HCT116 (cell line): Measurements from ENCODE around the gene TEAD3. TPM values are rescaled to one million over a fixed set of nuclear protein-coding genes. Genes with fewer than 3 reads are reported as not detected.

Experiments used
- ATAC-seq: fragments of 200-7000 bp; cut with Tn5 transposase; 2 replicates; pipeline ENCODE4 v1.9.1; 2020; ENCODE audit warnings: mild to moderate bottlenecking, moderate library complexity
- BruUV-seq: library from RNA; stranded (reverse); fragments of 400-500 nt; replicated peaks from 2 replicates; lab custom pipeline; 2021; lab: Mats Ljungman, UMichigan
- CTCF ChIA-PET: fragments of 300-600 bp; sonication (Branson Sonifier 250); formaldehyde crosslinking; loops from one replicate; lab custom pipeline; 2021; ENCODE audit warnings: antibody characterized with exemption; lab: Charles Lee
- POLR2A ChIA-PET: fragments of 300-600, 350-600 bp; sonication (Branson Sonifier 250); formaldehyde crosslinking; loops from one replicate; lab custom pipeline; 2021; ENCODE audit warnings: antibody characterized with exemption; lab: Charles Lee
- RAD21 ChIA-PET, 2 experiments: fragments of 300-600 bp; sonication (Branson Sonifier 250); formaldehyde crosslinking; loops; one replicate each; lab custom pipeline; 2023; ENCODE audit warnings: low total read pairs in 2 of 2; ENCODE audit not compliant: uncharacterized antibody in 2 of 2, unreplicated experiment in 2 of 2, low non-redundant PET in 1 of 2; lab: Charles Lee
- DNase-seq: peaks from one replicate; pipeline ENCODE4 v3.0.0-alpha.2; 2010; ENCODE audit warnings: low read depth, low spot score
- H2AFZ ChIP-seq: fragments of 200-600 bp; shearing (Covaris generic), sonication (generic); 2 replicates; pipeline ENCODE4 v1.6.1; 2017; ENCODE audit warnings: low read depth, mixed run types, mixed read lengths, antibody characterized with exemption, low read length; ENCODE audit not compliant: poor library complexity, severe bottlenecking
- H3K27ac ChIP-seq: 2 replicates; pipeline ENCODE4 v1.5.1; 2012; ENCODE audit warnings: low read depth, low read length
- H3K27me3 ChIP-seq: fragments of 200-600 bp; sonication (generic); 2 replicates; pipeline ENCODE4 v1.6.1; 2016; ENCODE audit warnings: mixed run types, low read length, mixed read lengths; ENCODE audit not compliant: insufficient read depth
- H3K36me3 ChIP-seq, 2 experiments: fragments of 200-500 bp in 1 of 2; fragments of 200-600 bp in 1 of 2; sonication (Bioruptor generic) in 1 of 2; sonication (generic) in 1 of 2; 2 replicates each; pipeline versions ENCODE4 v1.5.1 to v1.6.1; 2014 to 2016; ENCODE audit warnings: low read length in 2 of 2, inconsistent platforms in 1 of 2, mixed read lengths in 1 of 2, mixed run types in 1 of 2; ENCODE audit not compliant: insufficient read depth in 2 of 2, control insufficient read depth in 1 of 2
- H3K4me1 ChIP-seq, 2 experiments: fragments of 200-600 bp in 1 of 2; sonication (generic) in 1 of 2; 2 replicates each; pipeline versions ENCODE4 v1.5.1 to v1.6.1; 2012 to 2017; ENCODE audit warnings: low read length in 2 of 2, inconsistent platforms in 1 of 2, mild to moderate bottlenecking in 1 of 2, mixed read lengths in 1 of 2, mixed run types in 1 of 2, moderate library complexity in 1 of 2; ENCODE audit not compliant: insufficient read depth in 2 of 2, control insufficient read depth in 1 of 2
- H3K4me2 ChIP-seq: fragments of 200-600 bp; sonication (generic); 2 replicates; pipeline ENCODE4 v1.6.1; 2017; ENCODE audit warnings: mixed run types, low read length, mixed read lengths
- H3K4me3 ChIP-seq, 2 experiments: fragments of 200-600 bp in 1 of 2; sonication (generic) in 1 of 2; replicated peaks in 1 of 2; 2 replicates each; pipeline ENCODE4 v1.5.1; 2011 to 2016; ENCODE audit warnings: low read length in 2 of 2, control low read depth in 1 of 2, low read depth in 1 of 2, mild to moderate bottlenecking in 1 of 2, mixed read lengths in 1 of 2, mixed run types in 1 of 2
- H3K79me2 ChIP-seq: fragments of 200-600 bp; sonication (generic); 2 replicates; pipeline ENCODE4 v1.6.1; 2017; ENCODE audit warnings: mild to moderate bottlenecking, mixed run types, low read length, moderate library complexity, mixed read lengths; ENCODE audit not compliant: insufficient read depth
- H3K9ac ChIP-seq: fragments of 200-600 bp; sonication (generic); 2 replicates; pipeline ENCODE4 v1.6.1; 2016; ENCODE audit warnings: low read length, mixed read lengths
- H3K9me2 ChIP-seq: fragments of 200-600 bp; sonication (generic), shearing (Covaris generic); 2 replicates; pipeline ENCODE4 v1.6.1; 2017; ENCODE audit warnings: mixed run types, mild to moderate bottlenecking, moderate library complexity; ENCODE audit not compliant: insufficient read depth
- H3K9me3 ChIP-seq, 2 experiments: fragments of 200-500 bp in 1 of 2; fragments of 200-600 bp in 1 of 2; sonication (Bioruptor generic) in 1 of 2; sonication (generic) in 1 of 2; 2 replicates each; pipeline ENCODE4 v1.6.1; 2014 to 2017; ENCODE audit warnings: low read length in 2 of 2, mixed read lengths in 2 of 2, inconsistent platforms in 1 of 2, low read depth in 1 of 2, mild to moderate bottlenecking in 1 of 2, mixed run types in 1 of 2, moderate library complexity in 1 of 2; ENCODE audit not compliant: control insufficient read depth in 1 of 2, insufficient read depth in 1 of 2
- H4K20me1 ChIP-seq: fragments of 200-600 bp; sonication (generic), shearing (Covaris generic); 2 replicates; pipeline ENCODE4 v1.6.1; 2017; ENCODE audit warnings: mixed run types, mild to moderate bottlenecking, moderate library complexity; ENCODE audit not compliant: insufficient read depth
- CBX3 ChIP-seq: IDR thresholded peaks from 2 replicates; pipeline ENCODE4 v1.6.1; 2012; ENCODE audit warnings: low read depth
- ELF1 ChIP-seq: IDR thresholded peaks from 2 replicates; pipeline ENCODE4 v1.6.1; 2012; ENCODE audit warnings: low read depth, borderline replicate concordance
- EZH2 ChIP-seq: fragments of 200-600 bp; sonication (generic); IDR thresholded peaks from 2 replicates; pipeline ENCODE4 v1.6.1; 2017; ENCODE audit warnings: antibody characterized with exemption, mixed run types
- JUND ChIP-seq: IDR thresholded peaks from 2 replicates; pipeline ENCODE4 v1.6.1; 2012
- MAX ChIP-seq: IDR thresholded peaks from 2 replicates; pipeline ENCODE4 v1.6.1; 2012
- POLR2A ChIP-seq: IDR thresholded peaks from 2 replicates; pipeline ENCODE4 v1.7.0; 2011; ENCODE audit warnings: borderline replicate concordance; ENCODE audit not compliant: insufficient read depth, insufficient read length; ENCODE audit errors: extremely low read depth
- POLR2AphosphoS5 ChIP-seq: IDR thresholded peaks from 2 replicates; pipeline ENCODE4 v1.6.1; 2011; ENCODE audit warnings: mild to moderate bottlenecking, low read depth, low read length, moderate library complexity
- REST ChIP-seq: IDR thresholded peaks from 2 replicates; pipeline ENCODE4 v1.6.1; 2012; ENCODE audit warnings: low read depth
- SRF ChIP-seq: IDR thresholded peaks from 2 replicates; pipeline ENCODE4 v1.6.1; 2012; ENCODE audit warnings: low read depth
- YY1 ChIP-seq: IDR thresholded peaks from 2 replicates; pipeline ENCODE4 v1.6.1; 2011; ENCODE audit warnings: low read length, low read depth, moderate library complexity, mild to moderate bottlenecking; ENCODE audit not compliant: insufficient replicate concordance; ENCODE audit errors: extremely low read depth
- ZBTB33 ChIP-seq: IDR thresholded peaks from 2 replicates; pipeline ENCODE4 v1.6.1; 2011; ENCODE audit warnings: mild to moderate bottlenecking, low read length, moderate library complexity; ENCODE audit not compliant: insufficient replicate concordance; ENCODE audit errors: extremely low read depth
- intact Hi-C: fragments of 100-400 bp; cut with micrococcal nuclease; formaldehyde crosslinking; loops from 2 replicates; pipeline ENCODE4 v1.10.0; 2022
- total RNA-seq: library from RNA; stranded (reverse); gene quantifications from one replicate; pipeline ENCODE4 v1.2.1, GENCODE V29; 2021; ENCODE audit not compliant: unreplicated experiment

Gene TEAD3
- total RNA-seq, 1 experiment from 2014 or later: 21.8 TPM

GRCh38 chr6:35483062-35483461, 13.8 kb downstream of the TEAD3 start:
- Histone ChIP-seq H3K27ac (no peak overlapping the region), H3K9me3 (no peaks in the 10 kb centered on the region), H3K36me3 (peaks cover 0 to 2% of the 10 kb centered on the region in 2 experiments; a peak in 1 of 4 replicates), H2AFZ (no peak overlapping the region), H3K4me3 (no peak overlapping the region), H3K4me2 (no peak overlapping the region), H3K4me1 (peaks cover 33 to 52% of the 10 kb centered on the region in 2 experiments), H3K9me2 (no peaks in the 10 kb centered on the region), H3K79me2 (peaks cover 22% of the 10 kb centered on the region), H4K20me1 (no peaks in the 10 kb centered on the region), H3K27me3 (no peaks in the 10 kb centered on the region), H3K9ac (no peak overlapping the region)
- RAD21 ChIA-PET: no interaction called here
- DNase-seq (no peak), ATAC-seq (no peak)
- TF ChIP-seq POLR2A (no peak), MAX (no peak), SRF (no peak), ZBTB33 (no peak), EZH2 (no peak), JUND (no peak), REST (no peak), POLR2AphosphoS5 (no peak), YY1 (no peak), ELF1 (no peak), CBX3 (no peak)
- no TSS peak for BruUV-seq
- CTCF ChIA-PET: no interaction called here
- POLR2A ChIA-PET: interaction anchor here (8.1 kb wide), 1 partner anchor 11 kb away, joined by 48 read pairs; no protein-coding TSS in a partner anchor
- intact Hi-C loops: no loop called here
